Muscle of arm (tissue), 12 donors: Measurements from ENCODE around the gene PNPLA1. TPM values are rescaled to one million over a fixed set of nuclear protein-coding genes. Genes with fewer than 3 reads are reported as not detected.

ENCODE experiments used
- DNase-seq: peaks from one replicate; pipeline ENCODE4 v3.0.0-alpha.2; 2013
- polyA plus RNA-seq, 12 donors: library from polyadenylated mRNA; unstranded; fragments of 120-200 nt; gene quantifications; one replicate each; pipeline ENCODE4 v1.2.1, GENCODE V29; 2013; ENCODE audit not compliant: insufficient read length in 12 of 12

PNPLA1 gene
- polyA plus RNA-seq, 12 donors = 0.05 to 2.6 (median 0.28) TPM; not detected in 6

- DNase-seq = no peak
Observed at GRCh38 chr6:36314221-36315014, 44.6 kb downstream of the PNPLA1 start.

- no peak for DNase-seq
Observed at GRCh38 chr6:36315921-36316320, 46.1 kb downstream of the PNPLA1 start.

- no peak for DNase-seq
Observed at GRCh38 chr6:36317623-36318022, 47.8 kb downstream of the PNPLA1 start.

- no peak for DNase-seq
Observed at GRCh38 chr6:36318690-36319435, 49.0 kb downstream of the PNPLA1 start.

GRCh38 chr6:36319436-36319762 is 49.5 kb downstream of the PNPLA1 start:
- DNase-seq = no peak

- DNase-seq = no peak
Observed at GRCh38 chr6:36319821-36320220, 50.0 kb downstream of the PNPLA1 start.

GRCh38 chr6:36320475-36320874 is 50.6 kb downstream of the PNPLA1 start:
- DNase-seq = no peak

GRCh38 chr6:36322591-36322990 is 52.7 kb downstream of the PNPLA1 start:
- DNase-seq = no peak

GRCh38 chr6:36323062-36323461 is 53.2 kb downstream of the PNPLA1 start:
- DNase-seq = no peak

GRCh38 chr6:36324191-36324590 is 54.3 kb downstream of the PNPLA1 start:
- no peak for DNase-seq

GRCh38 chr6:36324715-36325114 is 54.9 kb downstream of the PNPLA1 start:
- no peak for DNase-seq

GRCh38 chr6:36326356-36326995 is 56.6 kb downstream of the PNPLA1 start:
- DNase-seq = peak; percentile 47

- no peak for DNase-seq
Observed at GRCh38 chr6:36327226-36327918, 57.5 kb downstream of the PNPLA1 start.

GRCh38 chr6:36327919-36328236 is 58.0 kb downstream of the PNPLA1 start:
- no peak for DNase-seq

GRCh38 chr6:36328600-36328999 is 58.7 kb downstream of the PNPLA1 start:
- DNase-seq = no peak

GRCh38 chr6:36329798-36330291 is 60.0 kb downstream of the PNPLA1 start:
- DNase-seq = no peak

GRCh38 chr6:36330366-36330765 is 60.5 kb downstream of the PNPLA1 start:
- DNase-seq = no peak

GRCh38 chr6:36331381-36331780 is 61.5 kb downstream of the PNPLA1 start:
- DNase-seq = no peak

- peak; percentile 22 for DNase-seq
Observed at GRCh38 chr6:36333171-36333895, 63.5 kb downstream of the PNPLA1 start.

GRCh38 chr6:36333931-36334725 is 64.3 kb downstream of the PNPLA1 start:
- peak; percentile 55 for DNase-seq
